Neural cell (in vitro differentiated cells): ENCODE data around the gene ARID1B. TPM values are rescaled to one million over a fixed set of nuclear protein-coding genes. Genes with fewer than 3 reads are reported as not detected.

Experiments
- H2AFZ ChIP-seq: fragments of 200-600, 300-800 bp; sonication (generic), shearing (Covaris generic); 2 replicates; pipeline ENCODE4 v1.6.0; 2014; ENCODE audit warnings: low read depth, mild to moderate bottlenecking, antibody characterized with exemption, low read length, moderate library complexity
- H3F3A ChIP-seq: fragments of 200-600 bp; shearing (Covaris generic); 2 replicates; pipeline ENCODE4 v1.6.1; 2016; ENCODE audit warnings: mild to moderate bottlenecking, moderate library complexity, mixed read lengths, antibody characterized with exemption, low read length; ENCODE audit not compliant: insufficient read depth, poor library complexity, severe bottlenecking
- H3K27ac ChIP-seq: fragments of 200-600, 300-800 bp; sonication (generic), shearing (Covaris generic); 2 replicates; pipeline ENCODE4 v1.5.1; 2014; ENCODE audit warnings: mild to moderate bottlenecking, low read length, moderate library complexity
- H3K27me3 ChIP-seq: fragments of 300-800, 200-600 bp; sonication (generic), shearing (Covaris generic); 2 replicates; pipeline ENCODE4 v1.6.0; 2014; ENCODE audit warnings: mild to moderate bottlenecking, low read depth, low read length, moderate library complexity; ENCODE audit not compliant: insufficient read depth
- H3K36me3 ChIP-seq: fragments of 300-800, 200-600 bp; sonication (generic), shearing (Covaris generic); 2 replicates; pipeline ENCODE4 v1.5.1; 2014; ENCODE audit warnings: mild to moderate bottlenecking, antibody characterized with exemption, low read length, moderate library complexity; ENCODE audit not compliant: insufficient read depth
- H3K4me2 ChIP-seq: fragments of 300-800, 200-600 bp; sonication (generic), shearing (Covaris generic); 2 replicates; pipeline ENCODE4 v1.6.0; 2014; ENCODE audit warnings: mild to moderate bottlenecking, low read length
- H3K4me3 ChIP-seq: fragments of 300-800, 200-600 bp; sonication (generic), shearing (Covaris generic); 2 replicates; pipeline ENCODE4 v1.5.1; 2014; ENCODE audit warnings: mild to moderate bottlenecking, low read length, moderate library complexity
- H3K79me2 ChIP-seq: fragments of 200-600 bp; shearing (Covaris generic); replicated peaks from 2 replicates; pipeline ENCODE4 v1.6.0; 2014; ENCODE audit warnings: mild to moderate bottlenecking, low read length, moderate library complexity; ENCODE audit not compliant: insufficient read depth
- H3K9ac ChIP-seq: fragments of 300-800, 200-600 bp; sonication (generic), shearing (Covaris generic); 2 replicates; pipeline ENCODE4 v1.6.1; 2016; ENCODE audit warnings: mild to moderate bottlenecking, low read length, mixed read lengths
- H3K9me2 ChIP-seq: fragments of 200-600 bp; shearing (Covaris generic); 2 replicates; pipeline ENCODE4 v1.6.1; 2016; ENCODE audit warnings: mild to moderate bottlenecking, low read length, mixed read lengths; ENCODE audit not compliant: insufficient read depth
- H3K9me3 ChIP-seq: fragments of 200-600, 300-800 bp; sonication (generic), shearing (Covaris generic); 2 replicates; pipeline ENCODE4 v1.6.1; 2016; ENCODE audit warnings: mild to moderate bottlenecking, mixed run types, low read length, moderate library complexity, mixed read lengths
- H4K20me1 ChIP-seq: fragments of 200-600 bp; shearing (Covaris generic); 2 replicates; pipeline ENCODE4 v1.6.1; 2016; ENCODE audit warnings: mild to moderate bottlenecking, mixed run types; ENCODE audit not compliant: insufficient read depth
- CTCF ChIP-seq: fragments of 450-650 bp; IDR thresholded peaks from 2 replicates; pipeline ENCODE4 v1.5.1; 2014; ENCODE audit warnings: antibody characterized with exemption, mild to moderate bottlenecking, moderate library complexity; ENCODE audit not compliant: poor library complexity, severe bottlenecking
- EZH2 ChIP-seq: fragments of 200-600, 300-800 bp; shearing (Covaris generic), sonication (generic); IDR thresholded peaks from 2 replicates; pipeline ENCODE4 v1.6.1; 2014; ENCODE audit warnings: antibody characterized with exemption, low read length, borderline replicate concordance, mild to moderate bottlenecking; ENCODE audit not compliant: insufficient read depth, poor library complexity, severe bottlenecking
- MXI1 ChIP-seq: fragments of 450-650 bp; conservative IDR thresholded peaks from 2 replicates; pipeline ENCODE4 v1.6.1; 2014; ENCODE audit warnings: antibody characterized with exemption, mild to moderate bottlenecking; ENCODE audit not compliant: poor library complexity, severe bottlenecking
- POLR2AphosphoS5 ChIP-seq: IDR thresholded peaks from 2 replicates; pipeline ENCODE4 v1.6.1; 2012
- REST ChIP-seq: IDR thresholded peaks from 2 replicates; pipeline ENCODE4 v1.6.1; 2012; ENCODE audit warnings: borderline replicate concordance
- SMC3 ChIP-seq: fragments of 450-650 bp; conservative IDR thresholded peaks from 2 replicates; pipeline ENCODE4 v1.6.1; 2014; ENCODE audit warnings: antibody characterized with exemption, mild to moderate bottlenecking, moderate library complexity; ENCODE audit not compliant: poor library complexity
- TAF1 ChIP-seq: IDR thresholded peaks from 2 replicates; pipeline ENCODE4 v1.6.1; 2012; ENCODE audit warnings: low read depth
- polyA plus RNA-seq: library from polyadenylated mRNA; depleted of rRNA; stranded (reverse); fragments of >200 nt; gene quantifications from 2 replicates; pipeline ENCODE4 v1.2.3, GENCODE V29; 2014

ARID1B gene
- polyA plus RNA-seq, 1 donor from 2014 or later = 35.0 TPM

GRCh38 chr6:156821707-156822106 is 44.5 kb downstream of the ARID1B start:
- Histone ChIP-seq H3K79me2 (peaks cover 68% of the 10 kb centered on the region), H3K27ac (no peak overlapping the region), H3K9ac (no peak overlapping the region), H3K9me2 (no peaks in the 10 kb centered on the region), H3K4me2 (no peak overlapping the region), H3K36me3 (no peaks in the 10 kb centered on the region), H2AFZ (no peak overlapping the region), H3K4me3 (no peak overlapping the region), H4K20me1 (peaks cover 16% of the 10 kb centered on the region), H3K27me3 (no peaks in the 10 kb centered on the region), H3K9me3 (no peaks in the 10 kb centered on the region), H3F3A (peaks cover 5% of the 10 kb centered on the region)
- no peak for TF ChIP-seq MXI1
- no peak for TF ChIP-seq EZH2

GRCh38 chr6:156822747-156823206 is 45.6 kb downstream of the ARID1B start:
- Histone ChIP-seq H3K4me2 (no peak overlapping the region), H3K4me3 (no peak overlapping the region), H3K9me2 (no peaks in the 10 kb centered on the region), H2AFZ (no peak overlapping the region), H3K9ac (no peak overlapping the region), H3K9me3 (no peaks in the 10 kb centered on the region), H3K27ac (no peak overlapping the region), H4K20me1 (peaks cover 16% of the 10 kb centered on the region), H3K79me2 (peaks cover 70% of the 10 kb centered on the region), H3F3A (peaks cover 5% of the 10 kb centered on the region), H3K27me3 (no peaks in the 10 kb centered on the region), H3K36me3 (no peaks in the 10 kb centered on the region)
- no peak for TF ChIP-seq MXI1
- TF ChIP-seq POLR2AphosphoS5 = peak; percentile 18

GRCh38 chr6:156824142-156824541 is 47.0 kb downstream of the ARID1B start:
- Histone ChIP-seq H3K36me3 (no peaks in the 10 kb centered on the region), H3K27ac (no peak overlapping the region), H3K9ac (no peak overlapping the region), H3K27me3 (no peaks in the 10 kb centered on the region), H3K9me3 (no peaks in the 10 kb centered on the region), H3K4me3 (no peak overlapping the region), H4K20me1 (peaks cover 16% of the 10 kb centered on the region), H3K4me2 (no peak overlapping the region), H3K79me2 (peaks cover 68% of the 10 kb centered on the region), H3K9me2 (no peaks in the 10 kb centered on the region), H2AFZ (no peak overlapping the region), H3F3A (peaks cover 5% of the 10 kb centered on the region)
- TF ChIP-seq POLR2AphosphoS5 = no peak
- no peak for TF ChIP-seq TAF1
- no peak for TF ChIP-seq MXI1
- TF ChIP-seq CTCF = no peak

- Histone ChIP-seq H3F3A (peaks cover 5% of the 10 kb centered on the region), H3K4me2 (no peak overlapping the region), H3K9ac (no peak overlapping the region), H3K27me3 (no peaks in the 10 kb centered on the region), H3K9me2 (no peaks in the 10 kb centered on the region), H2AFZ (no peak overlapping the region), H3K27ac (no peak overlapping the region), H3K36me3 (no peaks in the 10 kb centered on the region), H3K9me3 (no peaks in the 10 kb centered on the region), H3K4me3 (no peak overlapping the region), H4K20me1 (peaks cover 13% of the 10 kb centered on the region), H3K79me2 (peaks cover 55% of the 10 kb centered on the region)
- TF ChIP-seq POLR2AphosphoS5 (no peak), REST (no peak), SMC3 (no peak), EZH2 (no peak), CTCF (no peak), MXI1 (no peak)
These were observed 48.3 kb downstream of the ARID1B start for GRCh38 chr6:156825475-156825874.
